ENCODE data around the gene RPL21.
A peak's percentile ranks its signal among the peaks of the same experiment; 100 is the strongest.
"Not testable (repeated sequence)": the region's sequence is repeated elsewhere in the genome, so short reads cannot be mapped to it uniquely, and the experiment has no call there.

Gene RPL21

GRCh38 chr13:27251166-27252091, at the start of gene RPL21:
TSS of gene RPL21 (plus strand) at chr13:27251558. CDS start at chr13:27253777, 2,219 bp downstream.
- DNase-seq (ENCODE audit: low read depth in 2 of 2) = peak; percentile 75 to 84

- DNase-seq (ENCODE audit: low read depth in 2 of 2) = no peak
These were observed 49.7 kb upstream of the RPL21 start for GRCh38 chr13:27201661-27202060.

GRCh38 chr13:27203186-27203585, 48.2 kb upstream of the RPL21 start:
- no peak for DNase-seq (ENCODE audit: low read depth in 2 of 2)

GRCh38 chr13:27203854-27204253, 47.5 kb upstream of the RPL21 start:
- DNase-seq (ENCODE audit: low read depth in 2 of 2) = no peak

GRCh38 chr13:27208514-27208913, 42.8 kb upstream of the RPL21 start:
- DNase-seq (ENCODE audit: low read depth in 2 of 2) = no peak

GRCh38 chr13:27211271-27211670, 40.1 kb upstream of the RPL21 start:
- DNase-seq (ENCODE audit: low read depth in 2 of 2) = no peak

- DNase-seq (ENCODE audit: low read depth in 2 of 2) = no peak
These were observed 39.5 kb upstream of the RPL21 start for GRCh38 chr13:27211771-27212364.

GRCh38 chr13:27213386-27213785, 38.0 kb upstream of the RPL21 start:
- not testable (repeated sequence) for DNase-seq (ENCODE audit: low read depth in 2 of 2)

GRCh38 chr13:27217791-27218190, 33.6 kb upstream of the RPL21 start:
- not testable (repeated sequence) for DNase-seq (ENCODE audit: low read depth in 2 of 2)

GRCh38 chr13:27218861-27219260, 32.5 kb upstream of the RPL21 start:
- not testable (repeated sequence) for DNase-seq (ENCODE audit: low read depth in 2 of 2)

- DNase-seq (ENCODE audit: low read depth in 2 of 2) = no peak
These were observed 31.7 kb upstream of the RPL21 start for GRCh38 chr13:27219611-27220010.

- DNase-seq (ENCODE audit: low read depth in 2 of 2) = not testable (repeated sequence)
These were observed 29.3 kb upstream of the RPL21 start for GRCh38 chr13:27222100-27222499.

GRCh38 chr13:27226991-27227390, 24.4 kb upstream of the RPL21 start:
- no peak for DNase-seq (ENCODE audit: low read depth in 2 of 2)

- DNase-seq (ENCODE audit: low read depth in 2 of 2) = no peak
These were observed 23.2 kb upstream of the RPL21 start for GRCh38 chr13:27228131-27228530.

GRCh38 chr13:27229642-27230041, 21.7 kb upstream of the RPL21 start:
- DNase-seq (ENCODE audit: low read depth in 2 of 2) = no peak

- no peak for DNase-seq (ENCODE audit: low read depth in 2 of 2)
These were observed 17.4 kb upstream of the RPL21 start for GRCh38 chr13:27233964-27234363.

GRCh38 chr13:27236478-27236877, 14.9 kb upstream of the RPL21 start:
- no peak for DNase-seq (ENCODE audit: low read depth in 2 of 2)

- no peak for DNase-seq (ENCODE audit: low read depth in 2 of 2)
These were observed 8.7 kb upstream of the RPL21 start for GRCh38 chr13:27242702-27243101.

GRCh38 chr13:27245610-27246009, 5.7 kb upstream of the RPL21 start:
- DNase-seq (ENCODE audit: low read depth in 2 of 2) = no peak

GRCh38 chr13:27250833-27251165, 559 bp upstream of the RPL21 start:
- DNase-seq (ENCODE audit: low read depth in 2 of 2) = no peak

GRCh38 chr13:27252467-27252866, 1.1 kb downstream of the RPL21 start:
- DNase-seq (ENCODE audit: low read depth in 2 of 2) = no peak

GRCh38 chr13:27257233-27257568, 5.8 kb downstream of the RPL21 start:
- no peak for DNase-seq (ENCODE audit: low read depth in 2 of 2)

GRCh38 chr13:27257648-27258253, 6.4 kb downstream of the RPL21 start:
- no peak for DNase-seq (ENCODE audit: low read depth in 2 of 2)
